Measurements from ENCODE around the gene RGS9. TPM values are rescaled to one million over a fixed set of nuclear protein-coding genes. Genes with fewer than 3 reads are reported as not detected.

The RGS9 gene
- total RNA-seq, 1 experiment from 2014 or later: 8.6 TPM

- TF ChIP-seq ZBTB33 (IDR thresholded peaks at IDR 0.05; ENCODE audit: extremely low read depth, insufficient replicate concordance, low read length): no peak
- no peak for TF ChIP-seq SP1 (IDR thresholded peaks at IDR 0.05; ENCODE audit: low read depth)
- no peak for TF ChIP-seq ATF3 (IDR thresholded peaks at IDR 0.05)
- TF ChIP-seq EZH2 (IDR thresholded peaks at IDR 0.05): no peak
Observed at GRCh38 chr17:65166787-65167186, 29.6 kb downstream of the RGS9 start (continued).

GRCh38 chr17:65167566-65167965 is 30.4 kb downstream of the RGS9 start:
- CTCF ChIA-PET: no interaction called here
- Histone ChIP-seq H3K27me3 (ENCODE audit: insufficient read depth, low read length) (no peaks in the 10 kb centered on the region), H3K36me3 (ENCODE audit: control insufficient read depth in 1 of 2, insufficient read depth in 2 of 2, low read length in 2 of 2) (no peaks in the 10 kb centered on the region), H3K4me1 (ENCODE audit: control insufficient read depth in 1 of 2, insufficient read depth in 2 of 2, low read length in 2 of 2) (peaks cover 0 to 14% of the 10 kb centered on the region in 2 experiments; a peak in 2 of 4 replicates), H3K9ac (ENCODE audit: low read length) (no peak overlapping the region), H4K20me1 (ENCODE audit: insufficient read depth) (no peaks in the 10 kb centered on the region), H3K9me3 (ENCODE audit: control insufficient read depth in 1 of 2, insufficient read depth in 1 of 2, low read depth in 1 of 2, low read length in 2 of 2) (no peaks in the 10 kb centered on the region), H3K79me2 (ENCODE audit: insufficient read depth, low read length) (no peaks in the 10 kb centered on the region), H3K9me2 (ENCODE audit: insufficient read depth) (no peaks in the 10 kb centered on the region), H3K4me3 (replicated peaks in 1 of 2; ENCODE audit: low read depth in 1 of 2, low read length in 2 of 2) (no peak overlapping the region), H3K4me2 (ENCODE audit: low read length) (no peak overlapping the region), H3K27ac (ENCODE audit: low read depth, low read length) (no peak overlapping the region), H2AFZ (ENCODE audit: low read depth, low read length, poor library complexity, severe bottlenecking) (no peak overlapping the region)
- POLR2A ChIA-PET: no interaction called here
- DNase-seq (ENCODE audit: low read depth, low spot score) (no peak), ATAC-seq (no peak)
- no TSS peak for BruUV-seq (replicated peaks)
- TF ChIP-seq CBX3 (IDR thresholded peaks at IDR 0.05; ENCODE audit: low read depth) (no peak), SRF (IDR thresholded peaks at IDR 0.05; ENCODE audit: low read depth) (no peak), ZFX (IDR thresholded peaks at IDR 0.05) (no peak), ZBTB33 (IDR thresholded peaks at IDR 0.05; ENCODE audit: extremely low read depth, insufficient replicate concordance, low read length) (no peak), FOSL1 (IDR thresholded peaks at IDR 0.05; ENCODE audit: low read depth) (no peak), CEBPB (IDR thresholded peaks at IDR 0.05; ENCODE audit: low read depth) (no peak), MAX (IDR thresholded peaks at IDR 0.05) (no peak), EZH2 (IDR thresholded peaks at IDR 0.05) (no peak), SP1 (IDR thresholded peaks at IDR 0.05; ENCODE audit: low read depth) (no peak), REST (IDR thresholded peaks at IDR 0.05; ENCODE audit: low read depth) (no peak), ELF1 (IDR thresholded peaks at IDR 0.05; ENCODE audit: borderline replicate concordance, low read depth) (no peak), SIN3A (IDR thresholded peaks at IDR 0.05; ENCODE audit: low read depth) (no peak), ZNF274 (IDR thresholded peaks at IDR 0.05; ENCODE audit: low read depth, low read length) (no peak), RAD21 (IDR thresholded peaks at IDR 0.05; ENCODE audit: low read depth) (no peak), EZH2phosphoT487 (IDR thresholded peaks at IDR 0.05; ENCODE audit: borderline replicate concordance) (no peak), TCF7L2 (IDR thresholded peaks at IDR 0.05; ENCODE audit: borderline replicate concordance, extremely low read depth, insufficient read depth, insufficient read length) (no peak)
- intact Hi-C loops (cut with micrococcal nuclease): no loop called here
- RAD21 ChIA-PET (ENCODE audit: low non-redundant PET in 1 of 2, low total read pairs in 2 of 2, uncharacterized antibody in 2 of 2, unreplicated experiment in 2 of 2): no interaction called here
